C4-2B (cell line): ENCODE data around the gene GPR3.

ENCODE experiments used
- ZFX ChIP-seq: fragments of 450-650 bp; IDR thresholded peaks from 2 replicates; pipeline ENCODE4 v1.6.1; 2017
- TF ChIP-seq, protein P1 (sequence below): fragments of 450-650 bp; conservative IDR thresholded peaks from 2 replicates; pipeline ENCODE4 v1.5.1; 2017; ENCODE audit warnings: mild to moderate bottlenecking

GRCh38 chr1:27394925-27395324 is 2.5 kb downstream of the GPR3 start:
- TF ChIP-seq, protein P1, sequence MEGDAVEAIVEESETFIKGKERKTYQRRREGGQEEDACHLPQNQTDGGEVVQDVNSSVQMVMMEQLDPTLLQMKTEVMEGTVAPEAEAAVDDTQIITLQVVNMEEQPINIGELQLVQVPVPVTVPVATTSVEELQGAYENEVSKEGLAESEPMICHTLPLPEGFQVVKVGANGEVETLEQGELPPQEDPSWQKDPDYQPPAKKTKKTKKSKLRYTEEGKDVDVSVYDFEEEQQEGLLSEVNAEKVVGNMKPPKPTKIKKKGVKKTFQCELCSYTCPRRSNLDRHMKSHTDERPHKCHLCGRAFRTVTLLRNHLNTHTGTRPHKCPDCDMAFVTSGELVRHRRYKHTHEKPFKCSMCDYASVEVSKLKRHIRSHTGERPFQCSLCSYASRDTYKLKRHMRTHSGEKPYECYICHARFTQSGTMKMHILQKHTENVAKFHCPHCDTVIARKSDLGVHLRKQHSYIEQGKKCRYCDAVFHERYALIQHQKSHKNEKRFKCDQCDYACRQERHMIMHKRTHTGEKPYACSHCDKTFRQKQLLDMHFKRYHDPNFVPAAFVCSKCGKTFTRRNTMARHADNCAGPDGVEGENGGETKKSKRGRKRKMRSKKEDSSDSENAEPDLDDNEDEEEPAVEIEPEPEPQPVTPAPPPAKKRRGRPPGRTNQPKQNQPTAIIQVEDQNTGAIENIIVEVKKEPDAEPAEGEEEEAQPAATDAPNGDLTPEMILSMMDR, result no peak
- no peak for TF ChIP-seq ZFX
